ENCODE data around the gene TYW5.

DNA sequence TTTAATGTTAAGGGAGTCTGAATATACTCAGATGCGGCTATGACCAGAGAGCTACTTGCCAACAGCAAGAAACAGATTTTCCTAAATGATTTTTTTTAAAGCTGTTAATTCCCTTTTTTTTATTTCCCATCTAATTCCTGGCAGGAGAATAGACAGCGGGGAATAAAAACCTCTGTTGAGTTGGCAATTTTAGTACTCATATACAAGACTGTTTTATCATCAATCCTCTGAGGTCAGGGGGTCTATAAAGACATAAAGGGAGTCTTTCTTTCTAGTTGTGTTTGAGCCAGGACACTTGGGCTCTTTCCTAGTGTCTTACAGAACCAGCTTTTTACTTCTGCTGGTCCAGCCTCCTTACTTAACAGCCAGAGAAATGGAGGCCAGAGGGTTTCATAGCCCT, 29.5 kb upstream of the TYW5 start:
- TF ChIP-seq, protein P1, sequence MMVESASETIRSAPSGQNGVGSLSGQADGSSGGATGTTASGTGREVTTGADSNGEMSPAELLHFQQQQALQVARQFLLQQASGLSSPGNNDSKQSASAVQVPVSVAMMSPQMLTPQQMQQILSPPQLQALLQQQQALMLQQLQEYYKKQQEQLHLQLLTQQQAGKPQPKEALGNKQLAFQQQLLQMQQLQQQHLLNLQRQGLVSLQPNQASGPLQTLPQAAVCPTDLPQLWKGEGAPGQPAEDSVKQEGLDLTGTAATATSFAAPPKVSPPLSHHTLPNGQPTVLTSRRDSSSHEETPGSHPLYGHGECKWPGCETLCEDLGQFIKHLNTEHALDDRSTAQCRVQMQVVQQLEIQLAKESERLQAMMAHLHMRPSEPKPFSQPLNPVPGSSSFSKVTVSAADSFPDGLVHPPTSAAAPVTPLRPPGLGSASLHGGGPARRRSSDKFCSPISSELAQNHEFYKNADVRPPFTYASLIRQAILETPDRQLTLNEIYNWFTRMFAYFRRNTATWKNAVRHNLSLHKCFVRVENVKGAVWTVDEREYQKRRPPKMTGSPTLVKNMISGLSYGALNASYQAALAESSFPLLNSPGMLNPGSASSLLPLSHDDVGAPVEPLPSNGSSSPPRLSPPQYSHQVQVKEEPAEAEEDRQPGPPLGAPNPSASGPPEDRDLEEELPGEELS (CRISPR knock-in tag; IDR thresholded peaks at IDR 0.05), result no peak
- TF ChIP-seq, protein P2, sequence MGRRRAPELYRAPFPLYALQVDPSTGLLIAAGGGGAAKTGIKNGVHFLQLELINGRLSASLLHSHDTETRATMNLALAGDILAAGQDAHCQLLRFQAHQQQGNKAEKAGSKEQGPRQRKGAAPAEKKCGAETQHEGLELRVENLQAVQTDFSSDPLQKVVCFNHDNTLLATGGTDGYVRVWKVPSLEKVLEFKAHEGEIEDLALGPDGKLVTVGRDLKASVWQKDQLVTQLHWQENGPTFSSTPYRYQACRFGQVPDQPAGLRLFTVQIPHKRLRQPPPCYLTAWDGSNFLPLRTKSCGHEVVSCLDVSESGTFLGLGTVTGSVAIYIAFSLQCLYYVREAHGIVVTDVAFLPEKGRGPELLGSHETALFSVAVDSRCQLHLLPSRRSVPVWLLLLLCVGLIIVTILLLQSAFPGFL (CRISPR knock-in tag; IDR thresholded peaks at IDR 0.05; ENCODE audit: borderline replicate concordance), result no peak
- TF ChIP-seq TEAD4 (CRISPR knock-in tag; IDR thresholded peaks at IDR 0.05) (no peak), FOXJ3 (CRISPR knock-in tag; IDR thresholded peaks at IDR 0.05; ENCODE audit: borderline replicate concordance) (no peak), NR3C1 (CRISPR knock-in tag; conservative IDR thresholded peaks at IDR 0.05; ENCODE audit: low read depth) (no peak), NFE2L1 (CRISPR knock-in tag; IDR thresholded peaks at IDR 0.05) (no peak), FOXK1 (CRISPR knock-in tag; IDR thresholded peaks at IDR 0.05) (no peak), MYBL2 (CRISPR knock-in tag; IDR thresholded peaks at IDR 0.05) (no peak), ZNF219 (CRISPR knock-in tag; IDR thresholded peaks at IDR 0.05; ENCODE audit: borderline replicate concordance) (no peak), ZNF671 (CRISPR knock-in tag; IDR thresholded peaks at IDR 0.05) (no peak)
- TF ChIP-seq, protein P3, sequence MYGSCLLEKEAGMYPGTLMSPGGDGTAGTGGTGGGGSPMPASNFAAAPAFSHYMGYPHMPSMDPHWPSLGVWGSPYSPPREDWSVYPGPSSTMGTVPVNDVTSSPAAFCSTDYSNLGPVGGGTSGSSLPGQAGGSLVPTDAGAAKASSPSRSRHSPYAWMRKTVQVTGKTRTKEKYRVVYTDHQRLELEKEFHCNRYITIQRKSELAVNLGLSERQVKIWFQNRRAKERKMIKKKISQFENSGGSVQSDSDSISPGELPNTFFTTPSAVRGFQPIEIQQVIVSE (CRISPR knock-in tag; IDR thresholded peaks at IDR 0.05; ENCODE audit: borderline replicate concordance), result no peak
- TF ChIP-seq, protein P4, sequence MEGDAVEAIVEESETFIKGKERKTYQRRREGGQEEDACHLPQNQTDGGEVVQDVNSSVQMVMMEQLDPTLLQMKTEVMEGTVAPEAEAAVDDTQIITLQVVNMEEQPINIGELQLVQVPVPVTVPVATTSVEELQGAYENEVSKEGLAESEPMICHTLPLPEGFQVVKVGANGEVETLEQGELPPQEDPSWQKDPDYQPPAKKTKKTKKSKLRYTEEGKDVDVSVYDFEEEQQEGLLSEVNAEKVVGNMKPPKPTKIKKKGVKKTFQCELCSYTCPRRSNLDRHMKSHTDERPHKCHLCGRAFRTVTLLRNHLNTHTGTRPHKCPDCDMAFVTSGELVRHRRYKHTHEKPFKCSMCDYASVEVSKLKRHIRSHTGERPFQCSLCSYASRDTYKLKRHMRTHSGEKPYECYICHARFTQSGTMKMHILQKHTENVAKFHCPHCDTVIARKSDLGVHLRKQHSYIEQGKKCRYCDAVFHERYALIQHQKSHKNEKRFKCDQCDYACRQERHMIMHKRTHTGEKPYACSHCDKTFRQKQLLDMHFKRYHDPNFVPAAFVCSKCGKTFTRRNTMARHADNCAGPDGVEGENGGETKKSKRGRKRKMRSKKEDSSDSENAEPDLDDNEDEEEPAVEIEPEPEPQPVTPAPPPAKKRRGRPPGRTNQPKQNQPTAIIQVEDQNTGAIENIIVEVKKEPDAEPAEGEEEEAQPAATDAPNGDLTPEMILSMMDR (IDR thresholded peaks at IDR 0.05), result no peak
- TF ChIP-seq, protein P5, sequence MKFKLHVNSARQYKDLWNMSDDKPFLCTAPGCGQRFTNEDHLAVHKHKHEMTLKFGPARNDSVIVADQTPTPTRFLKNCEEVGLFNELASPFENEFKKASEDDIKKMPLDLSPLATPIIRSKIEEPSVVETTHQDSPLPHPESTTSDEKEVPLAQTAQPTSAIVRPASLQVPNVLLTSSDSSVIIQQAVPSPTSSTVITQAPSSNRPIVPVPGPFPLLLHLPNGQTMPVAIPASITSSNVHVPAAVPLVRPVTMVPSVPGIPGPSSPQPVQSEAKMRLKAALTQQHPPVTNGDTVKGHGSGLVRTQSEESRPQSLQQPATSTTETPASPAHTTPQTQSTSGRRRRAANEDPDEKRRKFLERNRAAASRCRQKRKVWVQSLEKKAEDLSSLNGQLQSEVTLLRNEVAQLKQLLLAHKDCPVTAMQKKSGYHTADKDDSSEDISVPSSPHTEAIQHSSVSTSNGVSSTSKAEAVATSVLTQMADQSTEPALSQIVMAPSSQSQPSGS (CRISPR knock-in tag; IDR thresholded peaks at IDR 0.05; ENCODE audit: borderline replicate concordance, low read depth), result no peak
- TF ChIP-seq, protein P6, sequence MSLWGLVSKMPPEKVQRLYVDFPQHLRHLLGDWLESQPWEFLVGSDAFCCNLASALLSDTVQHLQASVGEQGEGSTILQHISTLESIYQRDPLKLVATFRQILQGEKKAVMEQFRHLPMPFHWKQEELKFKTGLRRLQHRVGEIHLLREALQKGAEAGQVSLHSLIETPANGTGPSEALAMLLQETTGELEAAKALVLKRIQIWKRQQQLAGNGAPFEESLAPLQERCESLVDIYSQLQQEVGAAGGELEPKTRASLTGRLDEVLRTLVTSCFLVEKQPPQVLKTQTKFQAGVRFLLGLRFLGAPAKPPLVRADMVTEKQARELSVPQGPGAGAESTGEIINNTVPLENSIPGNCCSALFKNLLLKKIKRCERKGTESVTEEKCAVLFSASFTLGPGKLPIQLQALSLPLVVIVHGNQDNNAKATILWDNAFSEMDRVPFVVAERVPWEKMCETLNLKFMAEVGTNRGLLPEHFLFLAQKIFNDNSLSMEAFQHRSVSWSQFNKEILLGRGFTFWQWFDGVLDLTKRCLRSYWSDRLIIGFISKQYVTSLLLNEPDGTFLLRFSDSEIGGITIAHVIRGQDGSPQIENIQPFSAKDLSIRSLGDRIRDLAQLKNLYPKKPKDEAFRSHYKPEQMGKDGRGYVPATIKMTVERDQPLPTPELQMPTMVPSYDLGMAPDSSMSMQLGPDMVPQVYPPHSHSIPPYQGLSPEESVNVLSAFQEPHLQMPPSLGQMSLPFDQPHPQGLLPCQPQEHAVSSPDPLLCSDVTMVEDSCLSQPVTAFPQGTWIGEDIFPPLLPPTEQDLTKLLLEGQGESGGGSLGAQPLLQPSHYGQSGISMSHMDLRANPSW (CRISPR knock-in tag; conservative IDR thresholded peaks at IDR 0.05; ENCODE audit: low read depth), result no peak

Data from WTC11 (cell line).